Naive thymus-derived CD8-positive, alpha-beta T cell (primary cell): ENCODE data around the gene MCTP1. TPM values are rescaled to one million over a fixed set of nuclear protein-coding genes. Genes with fewer than 3 reads are reported as not detected.
"Not testable (repeated sequence)": the region's sequence is repeated elsewhere in the genome, so short reads cannot be mapped to it uniquely, and the experiment has no call there.

ENCODE experiments used
- ATAC-seq, 2 donors: fragments of 150-1000 bp; cut with Tn5 transposase in 1 of 2; sonication (Bioruptor Pico), chemical (Tn5 transposase) in 1 of 2; 1 replicate in 1 of 2; 2 replicates in 1 of 2; pipeline ENCODE4 v1.10.0; 2021; ENCODE audit warnings: mild to moderate bottlenecking in 2 of 2, moderate library complexity in 2 of 2
- POLR2A ChIA-PET: fragments of 350-600 bp; sonication (Branson Sonifier 250); formaldehyde crosslinking; loops from one replicate; lab custom pipeline; 2021; ENCODE audit warnings: antibody characterized with exemption; lab: Charles Lee
- DNase-seq, 10 donors: peaks; one replicate each; pipeline versions ENCODE4 v3.0.0 to v3.0.0-alpha.2; 2020 to 2022
- H3K27ac Mint-ChIP-seq, 10 donors: one replicate each; pipeline ENCODE4 v1.8.0; 2020 to 2022; ENCODE audit warnings: mild to moderate bottlenecking in 10 of 10, mixed read lengths in 10 of 10, moderate library complexity in 4 of 10, inconsistent platforms in 1 of 10
- H3K27me3 Mint-ChIP-seq, 5 donors: one replicate each; pipeline ENCODE4 v1.8.0; 2021 to 2022; ENCODE audit warnings: mixed read lengths in 5 of 5
- H3K36me3 Mint-ChIP-seq, 3 donors: one replicate each; pipeline ENCODE4 v1.8.0; 2020 to 2022; ENCODE audit warnings: mixed read lengths in 3 of 3, mild to moderate bottlenecking in 2 of 3, inconsistent platforms in 1 of 3
- H3K4me1 Mint-ChIP-seq, 4 donors: one replicate each; pipeline ENCODE4 v1.8.0; 2021 to 2022; ENCODE audit warnings: mixed read lengths in 4 of 4
- H3K4me3 Mint-ChIP-seq, 10 donors: one replicate each; pipeline ENCODE4 v1.8.0; 2020 to 2022; ENCODE audit warnings: mild to moderate bottlenecking in 10 of 10, mixed read lengths in 10 of 10, moderate library complexity in 6 of 10, inconsistent platforms in 1 of 10
- H3K9me3 Mint-ChIP-seq, 9 donors: one replicate each; pipeline ENCODE4 v1.8.0; 2020 to 2022; ENCODE audit warnings: mixed read lengths in 9 of 9, mild to moderate bottlenecking in 3 of 9, inconsistent platforms in 1 of 9, moderate library complexity in 1 of 9
- polyA plus RNA-seq, 3 donors: library from polyadenylated mRNA; unstranded; fragments of 300-500 nt; fragmentation: Illumina TruSeq; gene quantifications; one replicate each; pipeline ENCODE4 v1.2.3, GENCODE V29; 2021
- total RNA-seq, 8 experiments: library from RNA in 2 of 8; stranded (reverse) in 2 of 8; gene quantifications; one replicate each; pipeline ENCODE4 v1.2.3 and lab custom pipeline; 2021 to 2026

Gene MCTP1
- total and polyA plus RNA-seq, 5 experiments from 2014 or later: 0.08 to 2.1 (median 0.62) TPM

- POLR2A ChIA-PET: no interaction called here
- ATAC-seq (no peak), DNase-seq (no peak)
- Mint-ChIP-seq H3K36me3 (no peaks in the 10 kb centered on the region), H3K9me3 (no peaks in the 10 kb centered on the region), H3K4me1 (peaks cover 0 to 3% (median under 1%) of the 10 kb centered on the region in 4 donors), H3K27ac (no peak overlapping the region), H3K4me3 (no peak overlapping the region), H3K27me3 (peaks cover 0 to 1% (median 0%) of the 10 kb centered on the region in 5 donors)
Observed at GRCh38 chr5:94849324-94849723, 435.6 kb downstream of the MCTP1 start.

GRCh38 chr5:94847726-94848125, 437.2 kb downstream of the MCTP1 start:
- Mint-ChIP-seq H3K9me3 (no peaks in the 10 kb centered on the region), H3K36me3 (no peaks in the 10 kb centered on the region), H3K27ac (no peak overlapping the region), H3K4me1 (peaks cover 0 to 3% (median under 1%) of the 10 kb centered on the region in 4 donors), H3K27me3 (peaks cover 0 to 1% (median 0%) of the 10 kb centered on the region in 5 donors), H3K4me3 (no peak overlapping the region)
- ATAC-seq (no peak), DNase-seq (no peak)
- POLR2A ChIA-PET: no interaction called here

- POLR2A ChIA-PET: no interaction called here
- Mint-ChIP-seq H3K4me1 (peaks cover 0 to 3% (median under 1%) of the 10 kb centered on the region in 4 donors), H3K27me3 (peaks cover 0 to 1% (median 0%) of the 10 kb centered on the region in 5 donors), H3K36me3 (no peaks in the 10 kb centered on the region), H3K27ac (no peak overlapping the region), H3K9me3 (no peaks in the 10 kb centered on the region), H3K4me3 (no peak overlapping the region)
- no peak for DNase-seq
- ATAC-seq: no peak
Observed at GRCh38 chr5:94847019-94847418, 437.9 kb downstream of the MCTP1 start.

GRCh38 chr5:94845696-94846095, 439.2 kb downstream of the MCTP1 start:
- ATAC-seq, H3K9me3 Mint-ChIP-seq, H3K4me3 Mint-ChIP-seq, H3K36me3 Mint-ChIP-seq, H3K27ac Mint-ChIP-seq, H3K27me3 Mint-ChIP-seq, POLR2A ChIA-PET, DNase-seq, H3K4me1 Mint-ChIP-seq: not testable (repeated sequence)

GRCh38 chr5:94841598-94842322, 443.1 kb downstream of the MCTP1 start:
- no peak for ATAC-seq
- DNase-seq: no peak
- Mint-ChIP-seq H3K4me3 (no peak overlapping the region), H3K9me3 (no peaks in the 10 kb centered on the region), H3K4me1 (no peaks in the 10 kb centered on the region), H3K27me3 (peaks cover 0 to 6% (median 2%) of the 10 kb centered on the region in 5 donors), H3K27ac (no peak overlapping the region), H3K36me3 (no peaks in the 10 kb centered on the region)
- POLR2A ChIA-PET: no interaction called here

- ATAC-seq (no peak), DNase-seq (no peak)
- Mint-ChIP-seq H3K27ac (no peak overlapping the region), H3K9me3 (no peaks in the 10 kb centered on the region), H3K27me3 (peaks cover 0 to 7% (median 4%) of the 10 kb centered on the region in 5 donors), H3K4me3 (no peak overlapping the region), H3K4me1 (peaks cover 0 to 4% (median 0%) of the 10 kb centered on the region in 4 donors), H3K36me3 (no peaks in the 10 kb centered on the region)
- POLR2A ChIA-PET: no interaction called here
Observed at GRCh38 chr5:94833851-94834250, 451.0 kb downstream of the MCTP1 start.

GRCh38 chr5:94832685-94833084, 452.2 kb downstream of the MCTP1 start:
- Mint-ChIP-seq H3K4me1 (peaks cover 0 to 4% (median 0%) of the 10 kb centered on the region in 4 donors), H3K36me3 (no peaks in the 10 kb centered on the region), H3K27ac (no peak overlapping the region), H3K4me3 (no peak overlapping the region), H3K9me3 (no peaks in the 10 kb centered on the region), H3K27me3 (peaks cover 3 to 12% (median 4%) of the 10 kb centered on the region in 5 donors)
- no peak for DNase-seq
- POLR2A ChIA-PET: no interaction called here
- no peak for ATAC-seq

GRCh38 chr5:94830520-94830919, 454.4 kb downstream of the MCTP1 start:
- POLR2A ChIA-PET: no interaction called here
- ATAC-seq (no peak), DNase-seq (no peak)
- Mint-ChIP-seq H3K27ac (no peak overlapping the region), H3K4me3 (no peak overlapping the region), H3K27me3 (peaks cover 3 to 15% (median 7%) of the 10 kb centered on the region in 5 donors), H3K36me3 (no peaks in the 10 kb centered on the region), H3K9me3 (no peaks in the 10 kb centered on the region), H3K4me1 (peaks cover 0 to 4% (median 0%) of the 10 kb centered on the region in 4 donors)

GRCh38 chr5:94828222-94828621, 456.7 kb downstream of the MCTP1 start:
- H3K4me1 Mint-ChIP-seq, H3K27ac Mint-ChIP-seq, ATAC-seq, H3K4me3 Mint-ChIP-seq, POLR2A ChIA-PET, DNase-seq, H3K36me3 Mint-ChIP-seq, H3K9me3 Mint-ChIP-seq: not testable (repeated sequence)
- H3K27me3 Mint-ChIP-seq: peaks cover 1 to 15% (median 7%) of the 10 kb centered on the region in 5 donors

- H3K4me1 Mint-ChIP-seq: no peaks in the 10 kb centered on the region
Observed at GRCh38 chr5:94820488-94820887, 464.4 kb downstream of the MCTP1 start.

GRCh38 chr5:94818904-94819303, 466.0 kb downstream of the MCTP1 start:
- ATAC-seq: no peak
- H3K36me3 Mint-ChIP-seq: no peaks in the 10 kb centered on the region
- DNase-seq: no peak
- no peak overlapping the region for H3K27ac Mint-ChIP-seq
- POLR2A ChIA-PET: no interaction called here
- no peaks in the 10 kb centered on the region for H3K27me3 Mint-ChIP-seq
- no peaks in the 10 kb centered on the region for H3K9me3 Mint-ChIP-seq
- H3K4me1 Mint-ChIP-seq: no peaks in the 10 kb centered on the region
- H3K4me3 Mint-ChIP-seq: no peak overlapping the region

More at GRCh38 chr5:94820488-94820887, 464.4 kb downstream of the MCTP1 start:
- ATAC-seq (no peak), DNase-seq (no peak)
- POLR2A ChIA-PET: no interaction called here
- Mint-ChIP-seq H3K27me3 (no peaks in the 10 kb centered on the region), H3K9me3 (no peaks in the 10 kb centered on the region), H3K36me3 (no peaks in the 10 kb centered on the region), H3K27ac (no peak overlapping the region), H3K4me3 (no peak overlapping the region)

GRCh38 chr5:94815313-94816039, 469.4 kb downstream of the MCTP1 start:
- ATAC-seq: no peak
- Mint-ChIP-seq H3K4me3 (no peak overlapping the region), H3K27me3 (peaks cover 0 to 4% (median 0%) of the 10 kb centered on the region in 5 donors)

GRCh38 chr5:94812232-94812631, 472.7 kb downstream of the MCTP1 start:
- Mint-ChIP-seq H3K4me3 (no peak overlapping the region), H3K4me1 (no peaks in the 10 kb centered on the region), H3K27ac (no peak overlapping the region), H3K36me3 (no peaks in the 10 kb centered on the region), H3K27me3 (peaks cover 0 to 4% (median 0%) of the 10 kb centered on the region in 5 donors), H3K9me3 (no peaks in the 10 kb centered on the region)
- POLR2A ChIA-PET: no interaction called here
- DNase-seq (no peak), ATAC-seq (no peak)

More at GRCh38 chr5:94815313-94816039, 469.4 kb downstream of the MCTP1 start:
- Mint-ChIP-seq H3K36me3 (no peaks in the 10 kb centered on the region), H3K27ac (no peak overlapping the region), H3K9me3 (no peaks in the 10 kb centered on the region), H3K4me1 (no peaks in the 10 kb centered on the region)
- POLR2A ChIA-PET: no interaction called here
- no peak for DNase-seq
